ENCODE results near the gene FOXP4. TPM values are rescaled to one million over a fixed set of nuclear protein-coding genes. Genes with fewer than 3 reads are reported as not detected.

Gene FOXP4
- total and polyA plus RNA-seq, 8 donors = 7.9 to 70.4 (median 30.7) TPM

GRCh38 chr6:41635365-41635764 is 89.2 kb downstream of the FOXP4 start:
- peaks cover 24 to 38% (median 29%) of the 10 kb centered on the region in 4 donors for H3K4me1 ChIP-seq
- TF ChIP-seq CTCF (IDR thresholded peaks at IDR 0.05) = no peak
- no peak for TF ChIP-seq POLR2AphosphoS5 (IDR thresholded peaks at IDR 0.05)
- TF ChIP-seq EP300 (IDR thresholded peaks at IDR 0.05) = no peak
- TF ChIP-seq POLR2A (IDR thresholded peaks at IDR 0.05) = no peak
- WGBS, 5 donors = 72 to 87% (median 84%) methylated on average over 6 of the region's 6 CpGs
- DNase-seq = no peak
- H3K36me3 ChIP-seq = no peaks in the 10 kb centered on the region
- no peak overlapping the region for H3K27ac ChIP-seq
- H3K4me3 ChIP-seq = no peak overlapping the region
- no peaks in the 10 kb centered on the region for H3K9me3 ChIP-seq
- intact Hi-C loops (cut with DNase I; ENCODE audit: low total_unique reads) = no loop called here
- H3K27me3 ChIP-seq = peaks cover 7 to 67% (median 28%) of the 10 kb centered on the region in 3 donors

GRCh38 chr6:41636833-41637193 is 90.6 kb downstream of the FOXP4 start:
- Histone ChIP-seq H3K4me3 (peak overlapping the region; percentile 45 to 60 (median 48)), H3K4me1 (peaks cover 24 to 38% (median 29%) of the 10 kb centered on the region in 4 donors), H3K9me3 (no peaks in the 10 kb centered on the region), H3K27me3 (peaks cover 7 to 64% (median 28%) of the 10 kb centered on the region in 3 donors), H3K27ac (peak overlapping the region in 4 of 5 donors; percentile 20 to 67 (median 60)), H3K36me3 (no peaks in the 10 kb centered on the region)
- WGBS, 5 donors = 16 to 59% (median 18%) methylated on average over 12 to 31 of the region's 31 CpGs
- TF ChIP-seq EP300 (IDR thresholded peaks at IDR 0.05) (no peak), POLR2AphosphoS5 (IDR thresholded peaks at IDR 0.05) (peak in 1 of 3 donors; percentile 40)
- intact Hi-C loops (cut with DNase I; ENCODE audit: low total_unique reads) = no loop called here
- peak; percentile 82 to 89 for DNase-seq

- peak; percentile 41 to 60 for DNase-seq
- peak overlapping the region; percentile 45 to 60 (median 48) for H3K4me3 ChIP-seq
- TF ChIP-seq POLR2AphosphoS5 (IDR thresholded peaks at IDR 0.05) (no peak), EP300 (IDR thresholded peaks at IDR 0.05) (no peak), CTCF (IDR thresholded peaks at IDR 0.05) (no peak), POLR2A (IDR thresholded peaks at IDR 0.05) (no peak)
- peaks cover 7 to 64% (median 28%) of the 10 kb centered on the region in 3 donors for H3K27me3 ChIP-seq
- peak overlapping the region in 4 of 5 donors; percentile 20 to 67 (median 60) for H3K27ac ChIP-seq
- H3K36me3 ChIP-seq = no peaks in the 10 kb centered on the region
- 6 to 11% (median 7%) methylated on average over 19 to 54 of the region's 54 CpGs for WGBS, 5 donors
- H3K9me3 ChIP-seq = no peaks in the 10 kb centered on the region
- H3K4me1 ChIP-seq = peaks cover 24 to 38% (median 29%) of the 10 kb centered on the region in 4 donors
- intact Hi-C loops (cut with DNase I; ENCODE audit: low total_unique reads) = no loop called here
Measured at GRCh38 chr6:41637194-41638001, 91.2 kb downstream of the FOXP4 start.

- peaks cover 24 to 38% (median 29%) of the 10 kb centered on the region in 4 donors for H3K4me1 ChIP-seq
- H3K27ac ChIP-seq = peak within 1 kb of the TSS in 4 of 5 donors; percentile 32 to 67 (median 60)
- 1 to 4% (median 2%) methylated on average over 47 to 82 of the region's 86 CpGs for WGBS, 5 donors
- H3K27me3 ChIP-seq = peaks cover 7 to 64% (median 28%) of the 10 kb centered on the region in 3 donors
- H3K4me3 ChIP-seq = peak within 1 kb of the TSS; percentile 45 to 60 (median 48)
- H3K36me3 ChIP-seq = no peaks in the 10 kb centered on the region
- H3K9me3 ChIP-seq = no peaks in the 10 kb centered on the region
- intact Hi-C loops (cut with DNase I; ENCODE audit: low total_unique reads) = no loop called here
- TF ChIP-seq EP300 (IDR thresholded peaks at IDR 0.05) = no peak
- TF ChIP-seq POLR2AphosphoS5 (IDR thresholded peaks at IDR 0.05) = no peak
- TF ChIP-seq POLR2A (IDR thresholded peaks at IDR 0.05) = no peak
- TF ChIP-seq CTCF (IDR thresholded peaks at IDR 0.05) = no peak
- peak in 1 of 2 donors; percentile 87 for DNase-seq
Measured at GRCh38 chr6:41638002-41638934, 92.1 kb downstream of the FOXP4 start, which contains the start of gene MDFI. MDFI (plus strand) TSS chr6:41638468; CDS start chr6:41638750, 282 bp downstream.
